Measurements from ENCODE around the gene KCND2. TPM values are rescaled to one million over a fixed set of nuclear protein-coding genes. Genes with fewer than 3 reads are reported as not detected.

Gene KCND2
- total RNA-seq, 1 donor from 2014 or later: 13.7 TPM

DNA sequence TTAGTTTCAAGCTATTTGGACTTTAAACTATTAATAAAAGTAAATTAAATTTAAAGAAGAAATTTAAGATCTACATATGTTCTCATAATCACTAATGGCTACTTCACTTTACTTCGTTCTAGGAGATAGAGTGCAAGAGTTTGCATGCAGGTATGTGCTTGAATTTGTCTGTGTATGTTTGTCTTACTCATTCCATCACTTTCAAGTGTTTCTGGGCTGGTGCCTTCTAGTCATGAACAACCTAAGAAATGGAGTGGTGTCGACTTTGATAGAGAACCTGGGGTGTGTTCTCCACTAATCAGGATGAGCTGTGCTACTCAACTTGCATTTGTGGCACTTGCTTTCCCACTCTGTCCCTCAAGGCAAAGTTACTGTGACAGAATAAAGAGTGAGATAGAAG, 169.9 kb downstream of the KCND2 start:
- H3K9me3 Mint-ChIP-seq (ENCODE audit: low read depth): no peaks in the 10 kb centered on the region
- DNase-seq (ENCODE audit: low spot score, unreplicated experiment): no peak
- peaks cover 1% of the 10 kb centered on the region for H3K36me3 Mint-ChIP-seq (ENCODE audit: insufficient read depth)
- H3K4me1 Mint-ChIP-seq (ENCODE audit: low read depth): peaks cover 5% of the 10 kb centered on the region
- TF ChIP-seq, protein P1, sequence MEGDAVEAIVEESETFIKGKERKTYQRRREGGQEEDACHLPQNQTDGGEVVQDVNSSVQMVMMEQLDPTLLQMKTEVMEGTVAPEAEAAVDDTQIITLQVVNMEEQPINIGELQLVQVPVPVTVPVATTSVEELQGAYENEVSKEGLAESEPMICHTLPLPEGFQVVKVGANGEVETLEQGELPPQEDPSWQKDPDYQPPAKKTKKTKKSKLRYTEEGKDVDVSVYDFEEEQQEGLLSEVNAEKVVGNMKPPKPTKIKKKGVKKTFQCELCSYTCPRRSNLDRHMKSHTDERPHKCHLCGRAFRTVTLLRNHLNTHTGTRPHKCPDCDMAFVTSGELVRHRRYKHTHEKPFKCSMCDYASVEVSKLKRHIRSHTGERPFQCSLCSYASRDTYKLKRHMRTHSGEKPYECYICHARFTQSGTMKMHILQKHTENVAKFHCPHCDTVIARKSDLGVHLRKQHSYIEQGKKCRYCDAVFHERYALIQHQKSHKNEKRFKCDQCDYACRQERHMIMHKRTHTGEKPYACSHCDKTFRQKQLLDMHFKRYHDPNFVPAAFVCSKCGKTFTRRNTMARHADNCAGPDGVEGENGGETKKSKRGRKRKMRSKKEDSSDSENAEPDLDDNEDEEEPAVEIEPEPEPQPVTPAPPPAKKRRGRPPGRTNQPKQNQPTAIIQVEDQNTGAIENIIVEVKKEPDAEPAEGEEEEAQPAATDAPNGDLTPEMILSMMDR (IDR thresholded peaks at IDR 0.05; ENCODE audit: unreplicated experiment): no peak
- no peak overlapping the region for H3K4me3 Mint-ChIP-seq (ENCODE audit: low read depth)
- no peaks in the 10 kb centered on the region for H3K27me3 Mint-ChIP-seq
- H3K27ac Mint-ChIP-seq: no peak overlapping the region

GRCh38 chr7:120444650-120445049, 171.7 kb downstream of the KCND2 start:
- no peak overlapping the region for H3K27ac Mint-ChIP-seq
- no peaks in the 10 kb centered on the region for H3K27me3 Mint-ChIP-seq
- no peaks in the 10 kb centered on the region for H3K9me3 Mint-ChIP-seq (ENCODE audit: low read depth)
- H3K36me3 Mint-ChIP-seq (ENCODE audit: insufficient read depth): peaks cover 1% of the 10 kb centered on the region
- TF ChIP-seq, protein P1 (IDR thresholded peaks at IDR 0.05; ENCODE audit: unreplicated experiment): no peak
- H3K4me1 Mint-ChIP-seq (ENCODE audit: low read depth): peaks cover 5% of the 10 kb centered on the region
- no peak overlapping the region for H3K4me3 Mint-ChIP-seq (ENCODE audit: low read depth)
- DNase-seq (ENCODE audit: low spot score, unreplicated experiment): no peak

GRCh38 chr7:120445276-120445675, 172.3 kb downstream of the KCND2 start:
- DNase-seq (ENCODE audit: low spot score, unreplicated experiment): no peak
- Mint-ChIP-seq H3K4me3 (ENCODE audit: low read depth) (no peak overlapping the region), H3K9me3 (ENCODE audit: low read depth) (no peaks in the 10 kb centered on the region), H3K4me1 (ENCODE audit: low read depth) (peaks cover 5% of the 10 kb centered on the region), H3K27ac (no peak overlapping the region), H3K36me3 (ENCODE audit: insufficient read depth) (peaks cover 1% of the 10 kb centered on the region), H3K27me3 (no peaks in the 10 kb centered on the region)
- TF ChIP-seq, protein P1 (IDR thresholded peaks at IDR 0.05; ENCODE audit: unreplicated experiment): no peak

DNA sequence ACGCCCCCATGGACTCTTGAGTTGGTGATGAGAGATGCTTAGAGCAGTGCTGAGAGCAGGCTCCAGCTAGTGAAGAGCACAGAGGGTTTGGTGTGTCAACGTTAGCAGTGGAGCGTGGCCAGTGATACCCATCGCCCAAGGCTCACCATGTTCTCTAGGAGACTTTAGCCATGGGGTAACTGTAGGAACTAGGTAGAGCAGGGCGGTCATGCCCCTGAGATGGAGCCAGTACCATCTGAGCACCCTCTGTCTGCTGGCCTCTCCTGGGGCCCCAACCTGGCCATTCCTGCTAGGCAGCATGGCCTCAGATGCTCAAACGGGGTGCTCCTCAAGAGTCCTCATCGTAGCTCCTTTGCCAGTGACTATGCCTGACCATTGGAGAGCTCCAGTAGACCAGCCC, 179.7 kb downstream of the KCND2 start:
- Mint-ChIP-seq H3K36me3 (ENCODE audit: insufficient read depth) (peaks cover 12% of the 10 kb centered on the region), H3K9me3 (ENCODE audit: low read depth) (peaks cover 18% of the 10 kb centered on the region), H3K27ac (no peak overlapping the region)

DNA sequence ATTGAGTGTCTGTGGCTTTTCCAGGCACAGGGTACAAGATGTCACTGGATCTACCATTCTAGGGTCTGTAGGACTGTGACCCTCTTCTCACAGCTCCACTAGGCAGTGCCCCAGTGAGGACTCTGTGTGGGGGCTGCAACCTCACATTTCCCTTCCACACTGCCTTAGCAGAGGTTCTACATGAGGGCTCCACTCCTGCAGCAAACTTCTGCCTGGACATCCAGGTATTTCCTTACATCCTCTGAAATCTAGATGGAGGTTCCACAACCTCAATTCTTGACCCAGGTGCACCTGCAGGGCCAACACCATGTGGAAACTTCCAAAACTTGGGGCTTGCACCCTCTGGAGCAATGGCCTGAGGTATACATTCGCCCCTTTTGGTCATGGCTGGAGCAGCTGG, 183.7 kb downstream of the KCND2 start:
- H3K4me3 Mint-ChIP-seq (ENCODE audit: low read depth): no peak overlapping the region
- no peak overlapping the region for H3K27ac Mint-ChIP-seq
- peaks cover 6% of the 10 kb centered on the region for H3K4me1 Mint-ChIP-seq (ENCODE audit: low read depth)
- H3K9me3 Mint-ChIP-seq (ENCODE audit: low read depth): peaks cover 16% of the 10 kb centered on the region
- DNase-seq (ENCODE audit: low spot score, unreplicated experiment): no peak
- H3K36me3 Mint-ChIP-seq (ENCODE audit: insufficient read depth): peaks cover 14% of the 10 kb centered on the region
- TF ChIP-seq, protein P1 (IDR thresholded peaks at IDR 0.05; ENCODE audit: unreplicated experiment): no peak
- H3K27me3 Mint-ChIP-seq: no peaks in the 10 kb centered on the region

More for the DNA sequence above, 179.7 kb downstream of the KCND2 start:
- DNase-seq (ENCODE audit: low spot score, unreplicated experiment): no peak
- TF ChIP-seq, protein P1 (IDR thresholded peaks at IDR 0.05; ENCODE audit: unreplicated experiment): no peak
- H3K4me3 Mint-ChIP-seq (ENCODE audit: low read depth): no peak overlapping the region
- H3K27me3 Mint-ChIP-seq: no peaks in the 10 kb centered on the region
- no peaks in the 10 kb centered on the region for H3K4me1 Mint-ChIP-seq (ENCODE audit: low read depth)
